GM21528 (cell line): ENCODE results near the gene IL37.
"Not testable (repeated sequence)": the region's sequence is repeated elsewhere in the genome, so short reads cannot be mapped to it uniquely, and the experiment has no call there.

Experiments used
- ATAC-seq: cut with Tn5 transposase; IDR thresholded peaks from one replicate; pipeline ENCODE4 v1.9.1; 2021; ENCODE audit warnings: mild to moderate bottlenecking, moderate library complexity; ENCODE audit not compliant: unreplicated experiment, low FRiP score

Gene IL37

GRCh38 chr2:112887964-112888749, 22.8 kb upstream of the IL37 start:
- ATAC-seq, result no peak

GRCh38 chr2:112889976-112890375, 21.0 kb upstream of the IL37 start:
- no peak for ATAC-seq

GRCh38 chr2:112891385-112891831, 19.6 kb upstream of the IL37 start:
- ATAC-seq, result no peak

- no peak for ATAC-seq
Observed at GRCh38 chr2:112893752-112894151, 17.2 kb upstream of the IL37 start.

- ATAC-seq, result no peak
Observed at GRCh38 chr2:112896909-112897623, 13.9 kb upstream of the IL37 start.

GRCh38 chr2:112897624-112897978, 13.4 kb upstream of the IL37 start:
- ATAC-seq, result no peak

- ATAC-seq, result not testable (repeated sequence)
Observed at GRCh38 chr2:112901431-112902065, 9.4 kb upstream of the IL37 start.

- ATAC-seq, result no peak
Observed at GRCh38 chr2:112902816-112903215, 8.1 kb upstream of the IL37 start.

GRCh38 chr2:112904883-112905282, 6.1 kb upstream of the IL37 start:
- ATAC-seq, result no peak

GRCh38 chr2:112906276-112906675, 4.7 kb upstream of the IL37 start:
- ATAC-seq, result no peak

GRCh38 chr2:112907001-112907949, 3.7 kb upstream of the IL37 start:
- ATAC-seq, result no peak

GRCh38 chr2:112908559-112908958, 2.4 kb upstream of the IL37 start:
- not testable (repeated sequence) for ATAC-seq

GRCh38 chr2:112910219-112910618, 746 bp upstream of the IL37 start:
- no peak for ATAC-seq

GRCh38 chr2:112912403-112912802, 1.4 kb downstream of the IL37 start:
- no peak for ATAC-seq

- ATAC-seq, result no peak
Observed at GRCh38 chr2:112915300-112916144, 4.6 kb downstream of the IL37 start.

GRCh38 chr2:112916145-112916571, 5.2 kb downstream of the IL37 start:
- ATAC-seq, result no peak

GRCh38 chr2:112916625-112917247, 5.8 kb downstream of the IL37 start:
- no peak for ATAC-seq

- no peak for ATAC-seq
Observed at GRCh38 chr2:112917856-112918255, 6.9 kb downstream of the IL37 start.

GRCh38 chr2:112918256-112918655, 7.3 kb downstream of the IL37 start:
- no peak for ATAC-seq
